HL-60/S4 (cell line): ENCODE results near the gene SNN.

Experiments used
- in situ Hi-C: fragments of 300-500 bp; cut with MboI; formaldehyde crosslinking; loops from 2 replicates; pipeline ENCODE4 v1.14.3; 2022; ENCODE audit warnings: low sequenced_read_pairs

The SNN gene

GRCh38 chr16:11666103-11667055, 1.9 kb upstream of the SNN start:
- in situ Hi-C loops, result no loop called here

- in situ Hi-C loops, result no loop called here
Observed at GRCh38 chr16:11667221-11667823, 933 bp upstream of the SNN start.

- in situ Hi-C loops, result no loop called here
Observed at GRCh38 chr16:11668623-11669379, 546 bp downstream of the SNN start.

GRCh38 chr16:11669380-11670146, 1.3 kb downstream of the SNN start:
- in situ Hi-C loops, result no loop called here

- in situ Hi-C loops, result no loop called here
Observed at GRCh38 chr16:11670171-11671131, 2.2 kb downstream of the SNN start.

- in situ Hi-C loops, result no loop called here
Observed at GRCh38 chr16:11671271-11671670, 3.0 kb downstream of the SNN start.

- in situ Hi-C loops, result no loop called here
Observed at GRCh38 chr16:11671676-11672075, 3.4 kb downstream of the SNN start.

- in situ Hi-C loops, result no loop called here
Observed at GRCh38 chr16:11672206-11673090, 4.2 kb downstream of the SNN start.

GRCh38 chr16:11673091-11674000, 5.1 kb downstream of the SNN start:
- in situ Hi-C loops, result no loop called here

- in situ Hi-C loops, result no loop called here
Observed at GRCh38 chr16:11674001-11674817, 6.0 kb downstream of the SNN start.

- in situ Hi-C loops, result no loop called here
Observed at GRCh38 chr16:11674818-11675560, 6.7 kb downstream of the SNN start.

GRCh38 chr16:11675561-11676511, 7.6 kb downstream of the SNN start:
- in situ Hi-C loops, result no loop called here

GRCh38 chr16:11676799-11677198, 8.5 kb downstream of the SNN start:
- in situ Hi-C loops, result no loop called here

- in situ Hi-C loops, result no loop called here
Observed at GRCh38 chr16:11677451-11677951, 9.2 kb downstream of the SNN start.
